CD4-positive, CD25-positive, alpha-beta regulatory T cell (primary cell): ENCODE data around the gene CDH23. TPM values are rescaled to one million over a fixed set of nuclear protein-coding genes. Genes with fewer than 3 reads are reported as not detected.

Source experiments
- ATAC-seq, 2 donors: fragments of 150-1000 bp; cut with Tn5 transposase; one replicate each; pipeline ENCODE4 v1.10.0; 2021; ENCODE audit warnings: low read depth in 2 of 2, moderate number of reproducible peaks in 2 of 2, moderate library complexity in 1 of 2
- DNase-seq, 3 donors: peaks; one replicate each; pipeline versions ENCODE4 v3.0.0 to v3.0.0-alpha.2; 2012 to 2022; ENCODE audit warnings: mixed read lengths in 1 of 3
- H3K27ac ChIP-seq: one replicate; pipeline ENCODE4 v1.7.0; 2013; ENCODE audit warnings: mild to moderate bottlenecking, low read length; ENCODE audit not compliant: insufficient read depth, poor library complexity, severe bottlenecking
- H3K27me3 ChIP-seq: one replicate; pipeline ENCODE4 v1.7.0; 2013; ENCODE audit warnings: low read length; ENCODE audit not compliant: control insufficient read depth, insufficient read depth
- H3K36me3 ChIP-seq: one replicate; pipeline ENCODE4 v1.7.0; 2013; ENCODE audit warnings: mild to moderate bottlenecking, low read length, moderate library complexity; ENCODE audit not compliant: control insufficient read depth, insufficient read depth
- H3K4me1 ChIP-seq: 2 replicates; pipeline ENCODE4 v1.7.0; 2013; ENCODE audit warnings: mild to moderate bottlenecking, low read length; ENCODE audit not compliant: insufficient read depth, control insufficient read depth, poor library complexity, severe bottlenecking
- H3K4me3 ChIP-seq: one replicate; pipeline ENCODE4 v1.7.0; 2013; ENCODE audit warnings: low read depth, mild to moderate bottlenecking, low read length, moderate library complexity
- H3K9me3 ChIP-seq, 2 experiments: 1 replicate in 1 of 2; 2 replicates in 1 of 2; pipeline ENCODE4 v1.7.0; 2013; ENCODE audit warnings: low read length in 2 of 2, mild to moderate bottlenecking in 1 of 2, moderate library complexity in 1 of 2; ENCODE audit not compliant: control insufficient read depth in 2 of 2
- H3K27ac Mint-ChIP-seq, 3 donors: one replicate each; pipeline ENCODE4 v1.8.0; 2020 to 2022; ENCODE audit warnings: mild to moderate bottlenecking in 3 of 3, mixed read lengths in 3 of 3, moderate library complexity in 2 of 3
- H3K27me3 Mint-ChIP-seq: one replicate; pipeline ENCODE4 v1.8.0; 2022; ENCODE audit warnings: mild to moderate bottlenecking, mixed read lengths
- H3K36me3 Mint-ChIP-seq: one replicate; pipeline ENCODE4 v1.8.0; 2020; ENCODE audit warnings: mixed read lengths
- H3K4me1 Mint-ChIP-seq, 4 donors: one replicate each; pipeline ENCODE4 v1.8.0; 2020 to 2022; ENCODE audit warnings: mixed read lengths in 4 of 4, mild to moderate bottlenecking in 1 of 4
- H3K4me3 Mint-ChIP-seq, 4 donors: one replicate each; pipeline ENCODE4 v1.8.0; 2020 to 2022; ENCODE audit warnings: mild to moderate bottlenecking in 4 of 4, mixed read lengths in 4 of 4, moderate library complexity in 3 of 4
- H3K9me3 Mint-ChIP-seq, 7 donors: one replicate each; pipeline ENCODE4 v1.8.0; 2020 to 2022; ENCODE audit warnings: mixed read lengths in 7 of 7, mild to moderate bottlenecking in 3 of 7, moderate library complexity in 2 of 7
- polyA plus RNA-seq, 4 donors: library from polyadenylated mRNA; unstranded; fragments of 300-500 nt; fragmentation: Illumina TruSeq; gene quantifications; one replicate each; pipeline ENCODE4 v1.2.3, GENCODE V29; 2021
- total RNA-seq: library from RNA; stranded (reverse); gene quantifications from one replicate; pipeline ENCODE4 v1.2.3, GENCODE V29; 2022

CDH23 gene
- total and polyA plus RNA-seq, 5 donors from 2014 or later, result 0.17 to 5.6 (median 1.1) TPM

DNA sequence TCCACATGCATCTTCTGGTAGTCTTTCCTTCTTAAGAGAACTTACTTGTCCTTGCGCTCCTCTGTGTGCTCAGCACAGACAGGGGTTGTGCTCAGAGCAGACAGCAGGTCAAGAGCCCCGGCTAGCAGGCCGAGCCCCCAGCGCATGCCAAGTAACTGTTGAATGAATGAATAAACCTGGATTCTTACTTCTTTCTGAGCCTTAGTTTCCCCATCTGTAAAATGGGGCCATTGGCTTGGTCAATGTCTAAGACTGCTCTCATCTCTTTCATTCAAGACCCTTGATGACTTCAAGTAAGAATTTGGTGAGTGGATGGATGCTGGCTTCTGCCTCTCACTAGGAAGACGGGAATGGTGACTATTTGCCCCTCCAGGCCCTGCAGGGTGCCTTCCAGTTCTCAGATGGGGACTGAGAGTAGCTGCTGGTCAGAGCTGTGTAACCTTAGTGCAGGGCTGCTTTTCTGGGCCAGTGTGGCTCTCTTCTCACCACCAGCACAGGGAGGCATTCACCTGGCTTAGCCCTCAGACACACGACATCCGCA, 78.1 kb downstream of the CDH23 start:
- no peak overlapping the region for H3K27ac ChIP-seq
- peaks cover 4% of the 10 kb centered on the region for H3K27me3 Mint-ChIP-seq
- ATAC-seq, result no peak
- no peaks in the 10 kb centered on the region for H3K4me1 Mint-ChIP-seq
- H3K27ac Mint-ChIP-seq, result no peak overlapping the region
- no peaks in the 10 kb centered on the region for H3K9me3 Mint-ChIP-seq
- H3K36me3 ChIP-seq, result no peaks in the 10 kb centered on the region
- no peaks in the 10 kb centered on the region for H3K4me1 ChIP-seq
- H3K4me3 Mint-ChIP-seq, result no peak overlapping the region
- H3K36me3 Mint-ChIP-seq, result no peaks in the 10 kb centered on the region
- H3K9me3 ChIP-seq, result no peaks in the 10 kb centered on the region
- no peak for DNase-seq
- no peak overlapping the region for H3K4me3 ChIP-seq
- no peaks in the 10 kb centered on the region for H3K27me3 ChIP-seq

GRCh38 chr10:71475243-71475871, 78.6 kb downstream of the CDH23 start:
- H3K36me3 ChIP-seq, result no peaks in the 10 kb centered on the region
- H3K4me1 ChIP-seq, result no peaks in the 10 kb centered on the region
- peaks cover 4% of the 10 kb centered on the region for H3K27me3 Mint-ChIP-seq
- no peak overlapping the region for H3K27ac Mint-ChIP-seq
- H3K4me3 ChIP-seq, result no peak overlapping the region
- ATAC-seq, result no peak
- H3K27ac ChIP-seq, result no peak overlapping the region
- H3K27me3 ChIP-seq, result no peaks in the 10 kb centered on the region
- no peak for DNase-seq
- H3K4me1 Mint-ChIP-seq, result no peaks in the 10 kb centered on the region
- H3K36me3 Mint-ChIP-seq, result no peaks in the 10 kb centered on the region
- H3K4me3 Mint-ChIP-seq, result no peak overlapping the region
- no peaks in the 10 kb centered on the region for H3K9me3 Mint-ChIP-seq
- H3K9me3 ChIP-seq, result no peaks in the 10 kb centered on the region

- Mint-ChIP-seq H3K27me3 (peaks cover 4% of the 10 kb centered on the region), H3K9me3 (no peaks in the 10 kb centered on the region), H3K27ac (no peak overlapping the region), H3K4me1 (no peaks in the 10 kb centered on the region), H3K4me3 (no peak overlapping the region), H3K36me3 (no peaks in the 10 kb centered on the region)
- H3K4me1 ChIP-seq, result no peaks in the 10 kb centered on the region
- ATAC-seq, result no peak
- no peaks in the 10 kb centered on the region for H3K36me3 ChIP-seq
- DNase-seq, result no peak
- H3K9me3 ChIP-seq, result no peaks in the 10 kb centered on the region
- no peaks in the 10 kb centered on the region for H3K27me3 ChIP-seq
- no peak overlapping the region for H3K4me3 ChIP-seq
- H3K27ac ChIP-seq, result no peak overlapping the region
Measured at GRCh38 chr10:71476228-71477011, 79.7 kb downstream of the CDH23 start.

DNA sequence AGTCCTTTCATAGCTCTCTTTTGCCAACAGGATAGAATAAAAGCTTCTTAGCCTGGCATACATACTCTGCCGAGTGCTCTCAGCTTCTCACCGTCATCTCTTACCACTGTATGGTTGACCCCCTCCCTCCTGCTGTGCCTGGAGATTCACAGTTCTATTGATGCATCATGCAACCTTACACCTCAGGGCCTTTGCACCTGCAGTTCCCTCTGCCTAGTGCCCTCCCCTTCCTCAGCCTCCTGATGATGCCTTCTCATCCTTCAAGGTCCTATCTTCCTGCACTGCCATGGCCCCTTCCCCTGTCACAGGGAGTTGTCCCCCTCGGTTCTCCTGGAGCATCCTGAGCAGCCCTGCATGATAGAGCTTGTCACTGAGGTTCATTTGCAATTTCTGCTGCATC, 81.5 kb downstream of the CDH23 start:
- Histone ChIP-seq H3K27ac (no peak overlapping the region), H3K27me3 (no peaks in the 10 kb centered on the region), H3K36me3 (no peaks in the 10 kb centered on the region), H3K4me1 (no peaks in the 10 kb centered on the region), H3K9me3 (no peaks in the 10 kb centered on the region), H3K4me3 (no peak overlapping the region)
- Mint-ChIP-seq H3K27me3 (peaks cover 4% of the 10 kb centered on the region), H3K4me3 (no peak overlapping the region), H3K4me1 (no peaks in the 10 kb centered on the region), H3K36me3 (no peaks in the 10 kb centered on the region), H3K27ac (no peak overlapping the region), H3K9me3 (no peaks in the 10 kb centered on the region)
- DNase-seq (no peak), ATAC-seq (no peak)

DNA sequence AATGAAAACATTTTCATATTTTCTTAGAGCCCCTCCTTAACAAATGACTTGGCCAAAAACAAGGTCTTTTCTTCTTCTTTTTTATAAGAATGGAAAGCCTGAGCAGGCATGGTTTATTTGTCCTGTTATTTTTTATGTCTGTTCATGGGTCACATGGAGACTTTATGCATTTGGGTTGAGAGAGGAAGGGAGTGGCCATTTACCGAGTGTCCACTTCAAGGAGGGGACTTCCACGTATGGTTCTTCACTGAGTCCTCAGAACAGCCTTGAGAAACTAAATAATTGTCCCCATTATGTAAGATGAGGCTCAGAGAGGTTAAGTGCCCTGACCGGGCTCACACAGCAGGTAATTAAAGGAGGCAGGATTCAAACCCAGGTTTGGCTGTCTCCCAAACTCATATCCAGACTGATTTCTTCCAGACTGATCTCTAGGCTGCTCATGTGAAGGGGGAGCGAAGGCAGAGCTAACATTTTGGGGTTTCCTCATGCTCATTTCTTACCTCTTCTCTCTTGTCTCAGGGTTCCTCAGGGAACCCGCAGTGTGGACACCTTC, 82.2 kb downstream of the CDH23 start:
- H3K4me1 ChIP-seq, result no peaks in the 10 kb centered on the region
- H3K27me3 ChIP-seq, result no peaks in the 10 kb centered on the region
- Mint-ChIP-seq H3K27me3 (peaks cover 4% of the 10 kb centered on the region), H3K4me1 (no peaks in the 10 kb centered on the region), H3K4me3 (no peak overlapping the region), H3K27ac (no peak overlapping the region), H3K36me3 (no peaks in the 10 kb centered on the region), H3K9me3 (no peaks in the 10 kb centered on the region)
- no peaks in the 10 kb centered on the region for H3K36me3 ChIP-seq
- no peak overlapping the region for H3K4me3 ChIP-seq
- DNase-seq (no peak), ATAC-seq (no peak)
- no peak overlapping the region for H3K27ac ChIP-seq
- no peaks in the 10 kb centered on the region for H3K9me3 ChIP-seq

DNA sequence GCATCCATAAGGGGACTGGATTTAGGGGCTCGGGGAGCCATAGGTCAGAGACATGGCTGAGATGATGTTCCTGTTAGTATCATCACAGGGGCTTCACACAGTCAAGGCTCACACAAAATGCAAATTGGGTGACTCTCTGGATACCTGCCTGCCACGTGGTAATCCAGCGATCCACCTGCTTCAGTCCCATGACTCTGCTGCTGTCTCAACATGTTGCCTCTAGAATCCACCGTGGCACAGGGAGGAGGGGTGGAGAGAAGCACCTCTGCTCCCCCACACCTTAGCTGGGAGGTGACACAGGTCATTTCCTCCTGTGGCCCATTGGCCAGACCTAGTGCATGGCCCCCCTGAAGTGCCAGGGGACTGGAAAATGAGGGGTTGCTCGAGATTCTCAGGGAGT, 83.1 kb downstream of the CDH23 start:
- H3K27ac Mint-ChIP-seq, result no peak overlapping the region
- Histone ChIP-seq H3K36me3 (no peaks in the 10 kb centered on the region), H3K4me3 (no peak overlapping the region), H3K4me1 (no peaks in the 10 kb centered on the region), H3K9me3 (no peaks in the 10 kb centered on the region), H3K27ac (no peak overlapping the region), H3K27me3 (no peaks in the 10 kb centered on the region)
- peaks cover 4% of the 10 kb centered on the region for H3K27me3 Mint-ChIP-seq
- no peaks in the 10 kb centered on the region for H3K4me1 Mint-ChIP-seq
- no peak overlapping the region for H3K4me3 Mint-ChIP-seq
- no peaks in the 10 kb centered on the region for H3K36me3 Mint-ChIP-seq
- ATAC-seq (no peak), DNase-seq (no peak)
- H3K9me3 Mint-ChIP-seq, result no peaks in the 10 kb centered on the region

GRCh38 chr10:71480662-71481061, 83.9 kb downstream of the CDH23 start:
- H3K9me3 Mint-ChIP-seq, result no peaks in the 10 kb centered on the region
- no peaks in the 10 kb centered on the region for H3K9me3 ChIP-seq
- no peak overlapping the region for H3K4me3 Mint-ChIP-seq
- H3K27ac ChIP-seq, result no peak overlapping the region
- no peak for ATAC-seq
- peaks cover 4% of the 10 kb centered on the region for H3K27me3 Mint-ChIP-seq
- no peaks in the 10 kb centered on the region for H3K4me1 ChIP-seq
- no peak overlapping the region for H3K4me3 ChIP-seq
- no peaks in the 10 kb centered on the region for H3K4me1 Mint-ChIP-seq
- no peaks in the 10 kb centered on the region for H3K27me3 ChIP-seq
- H3K27ac Mint-ChIP-seq, result no peak overlapping the region
- no peak for DNase-seq
- H3K36me3 Mint-ChIP-seq, result no peaks in the 10 kb centered on the region
- no peaks in the 10 kb centered on the region for H3K36me3 ChIP-seq
